ENCODE measurements around the gene TRMT13.
A peak's percentile ranks its signal among the peaks of the same experiment; 100 is the strongest.

The TRMT13 gene

GRCh38 chr1:100109554-100110066 is 23.4 kb upstream of the TRMT13 start:
- H3K4me3 ChIP-seq (ENCODE audit: low read depth, low read length) = no peak overlapping the region
- TF ChIP-seq CTCF (IDR thresholded peaks at IDR 0.05; ENCODE audit: low read depth, low read length) = no peak

- no peak for TF ChIP-seq CTCF (IDR thresholded peaks at IDR 0.05; ENCODE audit: low read depth, low read length)
- no peak overlapping the region for H3K4me3 ChIP-seq (ENCODE audit: low read depth, low read length)
Measured at GRCh38 chr1:100115524-100115923, 17.4 kb upstream of the TRMT13 start.

- no peak for TF ChIP-seq CTCF (IDR thresholded peaks at IDR 0.05; ENCODE audit: low read depth, low read length)
- H3K4me3 ChIP-seq (ENCODE audit: low read depth, low read length) = no peak overlapping the region
Measured at GRCh38 chr1:100122177-100122576, 10.8 kb upstream of the TRMT13 start.

GRCh38 chr1:100127226-100127625 is 5.7 kb upstream of the TRMT13 start:
- TF ChIP-seq CTCF (IDR thresholded peaks at IDR 0.05; ENCODE audit: low read depth, low read length) = no peak
- H3K4me3 ChIP-seq (ENCODE audit: low read depth, low read length) = no peak overlapping the region

GRCh38 chr1:100130552-100131077 is 2.3 kb upstream of the TRMT13 start:
- H3K4me3 ChIP-seq (ENCODE audit: low read depth, low read length) = no peak overlapping the region
- TF ChIP-seq CTCF (IDR thresholded peaks at IDR 0.05; ENCODE audit: low read depth, low read length) = no peak

- no peak for TF ChIP-seq CTCF (IDR thresholded peaks at IDR 0.05; ENCODE audit: low read depth, low read length)
- H3K4me3 ChIP-seq (ENCODE audit: low read depth, low read length) = peak overlapping the region; percentile 93
Measured at GRCh38 chr1:100131623-100132022, 1.3 kb upstream of the TRMT13 start.

- TF ChIP-seq CTCF (IDR thresholded peaks at IDR 0.05; ENCODE audit: low read depth, low read length) = no peak
- no peak overlapping the region for H3K4me3 ChIP-seq (ENCODE audit: low read depth, low read length)
Measured at GRCh38 chr1:100134872-100135271, 1.9 kb downstream of the TRMT13 start.

All from WI38 (cell line).